Measurements from ENCODE around the gene RTN4. TPM values are rescaled to one million over a fixed set of nuclear protein-coding genes. Genes with fewer than 3 reads are reported as not detected.

Gene RTN4
- total RNA-seq, 1 experiment from 2014 or later = 236 TPM

GRCh38 chr2:54967759-54968365, 82.4 kb downstream of the RTN4 start:
- no peak for DNase-seq
- H3K9me3 ChIP-seq = no peaks in the 10 kb centered on the region
- H3K9me3 Mint-ChIP-seq (ENCODE audit: unreplicated experiment) = no peaks in the 10 kb centered on the region
- peaks cover 6% of the 10 kb centered on the region for H3K4me1 Mint-ChIP-seq (ENCODE audit: low read depth, unreplicated experiment)
- ChIA-PET CTCF (no interaction called here), POLR2A (no interaction called here)
- H3K27me3 ChIP-seq (replicated peaks; ENCODE audit: control insufficient read depth, insufficient read depth, low read length) = no peaks in the 10 kb centered on the region
- H3K27ac Mint-ChIP-seq (ENCODE audit: unreplicated experiment) = peak overlapping the region; percentile 3
- intact Hi-C loops (cut with micrococcal nuclease; ENCODE audit: unreplicated experiment) = loop anchor here (5.0 kb wide), 1 partner anchor 66 kb away; no protein-coding TSS in a partner anchor
- no peaks in the 10 kb centered on the region for H3K4me1 ChIP-seq
- BruUV-seq (replicated peaks) = no TSS peak
- H3K4me3 Mint-ChIP-seq (ENCODE audit: unreplicated experiment) = no peak overlapping the region
- no peaks in the 10 kb centered on the region for H3K27me3 Mint-ChIP-seq (ENCODE audit: insufficient read depth, unreplicated experiment)
- H3K36me3 Mint-ChIP-seq (ENCODE audit: insufficient read depth, unreplicated experiment) = peaks cover 72% of the 10 kb centered on the region
- no peak overlapping the region for H3K4me3 ChIP-seq (ENCODE audit: low read depth, low read length)
- H3K36me3 ChIP-seq (ENCODE audit: control insufficient read depth, insufficient read depth, low read length) = peaks cover 1% of the 10 kb centered on the region
- TF ChIP-seq, protein P1, sequence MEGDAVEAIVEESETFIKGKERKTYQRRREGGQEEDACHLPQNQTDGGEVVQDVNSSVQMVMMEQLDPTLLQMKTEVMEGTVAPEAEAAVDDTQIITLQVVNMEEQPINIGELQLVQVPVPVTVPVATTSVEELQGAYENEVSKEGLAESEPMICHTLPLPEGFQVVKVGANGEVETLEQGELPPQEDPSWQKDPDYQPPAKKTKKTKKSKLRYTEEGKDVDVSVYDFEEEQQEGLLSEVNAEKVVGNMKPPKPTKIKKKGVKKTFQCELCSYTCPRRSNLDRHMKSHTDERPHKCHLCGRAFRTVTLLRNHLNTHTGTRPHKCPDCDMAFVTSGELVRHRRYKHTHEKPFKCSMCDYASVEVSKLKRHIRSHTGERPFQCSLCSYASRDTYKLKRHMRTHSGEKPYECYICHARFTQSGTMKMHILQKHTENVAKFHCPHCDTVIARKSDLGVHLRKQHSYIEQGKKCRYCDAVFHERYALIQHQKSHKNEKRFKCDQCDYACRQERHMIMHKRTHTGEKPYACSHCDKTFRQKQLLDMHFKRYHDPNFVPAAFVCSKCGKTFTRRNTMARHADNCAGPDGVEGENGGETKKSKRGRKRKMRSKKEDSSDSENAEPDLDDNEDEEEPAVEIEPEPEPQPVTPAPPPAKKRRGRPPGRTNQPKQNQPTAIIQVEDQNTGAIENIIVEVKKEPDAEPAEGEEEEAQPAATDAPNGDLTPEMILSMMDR (IDR thresholded peaks at IDR 0.05; ENCODE audit: insufficient read depth in 1 of 2, low read depth in 1 of 2, low read length in 1 of 2, severe bottlenecking in 1 of 2, unreplicated experiment in 1 of 2) = no peak

GRCh38 chr2:54967269-54967668, 83.0 kb downstream of the RTN4 start:
- Mint-ChIP-seq H3K36me3 (ENCODE audit: insufficient read depth, unreplicated experiment) (peaks cover 71% of the 10 kb centered on the region), H3K4me3 (ENCODE audit: unreplicated experiment) (no peak overlapping the region), H3K27ac (ENCODE audit: unreplicated experiment) (peak overlapping the region; percentile 3), H3K4me1 (ENCODE audit: low read depth, unreplicated experiment) (peaks cover 6% of the 10 kb centered on the region), H3K9me3 (ENCODE audit: unreplicated experiment) (no peaks in the 10 kb centered on the region), H3K27me3 (ENCODE audit: insufficient read depth, unreplicated experiment) (no peaks in the 10 kb centered on the region)
- BruUV-seq (replicated peaks) = no TSS peak
- Histone ChIP-seq H3K9me3 (no peaks in the 10 kb centered on the region), H3K4me1 (no peaks in the 10 kb centered on the region), H3K27me3 (replicated peaks; ENCODE audit: control insufficient read depth, insufficient read depth, low read length) (no peaks in the 10 kb centered on the region), H3K36me3 (ENCODE audit: control insufficient read depth, insufficient read depth, low read length) (peaks cover 1% of the 10 kb centered on the region), H3K4me3 (ENCODE audit: low read depth, low read length) (no peak overlapping the region)
- intact Hi-C loops (cut with micrococcal nuclease; ENCODE audit: unreplicated experiment) = loop anchor here (5.0 kb wide), 1 partner anchor 65 kb away; no protein-coding TSS in a partner anchor
- POLR2A ChIA-PET = no interaction called here
- CTCF ChIA-PET = no interaction called here
- TF ChIP-seq, protein P1 (IDR thresholded peaks at IDR 0.05; ENCODE audit: insufficient read depth in 1 of 2, low read depth in 1 of 2, low read length in 1 of 2, severe bottlenecking in 1 of 2, unreplicated experiment in 1 of 2) = no peak
- DNase-seq = no peak

GRCh38 chr2:54966837-54967236, 83.4 kb downstream of the RTN4 start:
- TF ChIP-seq, protein P1 (IDR thresholded peaks at IDR 0.05; ENCODE audit: insufficient read depth in 1 of 2, low read depth in 1 of 2, low read length in 1 of 2, severe bottlenecking in 1 of 2, unreplicated experiment in 1 of 2) = no peak
- peaks cover 71% of the 10 kb centered on the region for H3K36me3 Mint-ChIP-seq (ENCODE audit: insufficient read depth, unreplicated experiment)
- H3K4me3 ChIP-seq (ENCODE audit: low read depth, low read length) = no peak overlapping the region
- no peaks in the 10 kb centered on the region for H3K9me3 ChIP-seq
- H3K4me3 Mint-ChIP-seq (ENCODE audit: unreplicated experiment) = no peak overlapping the region
- DNase-seq = no peak
- H3K27ac Mint-ChIP-seq (ENCODE audit: unreplicated experiment) = no peak overlapping the region
- peaks cover 6% of the 10 kb centered on the region for H3K4me1 Mint-ChIP-seq (ENCODE audit: low read depth, unreplicated experiment)
- CTCF ChIA-PET = no interaction called here
- H3K4me1 ChIP-seq = no peaks in the 10 kb centered on the region
- intact Hi-C loops (cut with micrococcal nuclease; ENCODE audit: unreplicated experiment) = loop anchor here (5.0 kb wide), 1 partner anchor 65 kb away; no protein-coding TSS in a partner anchor
- POLR2A ChIA-PET = interaction anchor here (0.5 kb wide), 1 partner anchor 20 kb away, joined by 4 read pairs; no protein-coding TSS in a partner anchor
- H3K27me3 ChIP-seq (replicated peaks; ENCODE audit: control insufficient read depth, insufficient read depth, low read length) = no peaks in the 10 kb centered on the region
- H3K27me3 Mint-ChIP-seq (ENCODE audit: insufficient read depth, unreplicated experiment) = no peaks in the 10 kb centered on the region
- no TSS peak for BruUV-seq (replicated peaks)
- peaks cover 1% of the 10 kb centered on the region for H3K36me3 ChIP-seq (ENCODE audit: control insufficient read depth, insufficient read depth, low read length)
- H3K9me3 Mint-ChIP-seq (ENCODE audit: unreplicated experiment) = no peaks in the 10 kb centered on the region
